H1 (cell line): ENCODE data around the gene SEZ6L. TPM values are rescaled to one million over a fixed set of nuclear protein-coding genes. Genes with fewer than 3 reads are reported as not detected.

Experiments
- RNF2 ChIP-seq: fragments of 200-900, 300-1000 bp; sonication (generic); IDR thresholded peaks from 2 replicates; pipeline ENCODE4 v1.7.1; 2016; ENCODE audit warnings: borderline replicate concordance, low read depth, mild to moderate bottlenecking, antibody characterized with exemption, low read length; ENCODE audit not compliant: poor library complexity, severe bottlenecking; ENCODE audit errors: missing control alignments
- polyA plus RNA-seq, 7 experiments: library from polyadenylated mRNA; depleted of rRNA in 3 of 7; stranded (reverse) in 5 of 7; unstranded in 2 of 7; fragments of >200 nt in 5 of 7; fragments of 200-250 nt in 2 of 7; gene quantifications; 1 replicate in 5 of 7; 2 replicates in 1 of 7; 4 replicates in 1 of 7; pipeline versions ENCODE4 v1.2.1 to v1.2.3, GENCODE V29; 2011 to 2013; ENCODE audit warnings: missing spikeins in 2 of 7, mixed read lengths in 2 of 7
- total RNA-seq: library from RNA; stranded (reverse); fragmentation: NEBNext Ultra II Directional; extraction: Animal tissue kit (Norgen Biotek cat#: 25700); gene quantifications from 2 replicates; pipeline ENCODE4 v1.2.1, GENCODE V29; 2021
- TF ChIP-seq, protein P1 (sequence below): fragments of 300-600 bp; sonication (generic); IDR thresholded peaks from 2 replicates; pipeline ENCODE4 v1.7.1; 2012; ENCODE audit warnings: low read length, moderate library complexity, mild to moderate bottlenecking, inconsistent platforms; ENCODE audit not compliant: insufficient replicate concordance
- TF ChIP-seq, protein P2 (sequence below), 3 experiments: IDR thresholded peaks; 1 replicate in 2 of 3; 2 replicates in 1 of 3; pipeline versions ENCODE4 v1.5.1 to v1.6.1; 2011; ENCODE audit warnings: low read length in 3 of 3, mild to moderate bottlenecking in 3 of 3, inconsistent platforms in 2 of 3, low read depth in 1 of 3, moderate library complexity in 1 of 3; ENCODE audit not compliant: insufficient read depth in 1 of 3; ENCODE audit errors: control extremely low read depth in 1 of 3

SEZ6L gene
- total and polyA plus RNA-seq, 2 of the 8 experiments (the other 6 are each of a cell fraction or from before 2014, with no cell fraction given): 0.06 to 0.33 TPM

DNA sequence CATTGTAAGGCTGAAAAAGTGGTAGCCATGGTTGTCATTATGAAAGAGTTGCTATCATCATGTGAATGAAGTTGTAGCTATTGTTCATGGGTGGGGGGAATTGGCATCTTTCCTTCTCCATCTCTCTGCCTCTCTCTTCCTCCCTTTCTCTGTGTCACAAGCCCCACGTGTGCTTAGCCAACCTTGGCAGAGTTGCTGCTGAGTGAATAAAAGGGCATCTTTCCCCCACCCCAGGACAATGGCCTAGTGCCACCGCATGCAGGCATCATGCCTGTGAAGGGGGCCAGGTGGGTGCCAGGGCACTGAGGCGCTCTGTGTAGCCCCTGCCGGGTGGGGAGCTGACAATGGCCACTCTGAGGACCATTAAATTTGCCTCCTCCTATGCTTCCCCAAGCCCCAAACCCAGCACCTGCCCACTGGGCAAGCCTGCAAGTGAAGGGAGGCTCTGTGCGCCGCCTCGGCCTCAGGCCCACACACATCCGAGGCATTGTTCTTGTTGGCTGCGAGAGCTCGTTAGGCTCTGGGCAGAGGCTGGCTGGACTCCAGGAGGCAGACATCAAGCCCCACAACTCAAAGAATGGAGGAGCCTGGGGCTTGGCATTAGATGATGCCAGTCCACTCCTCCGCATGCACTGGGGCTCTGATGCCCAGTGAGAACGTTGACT is 103.9 kb downstream of the SEZ6L start (continued):
- TF ChIP-seq, protein P1, sequence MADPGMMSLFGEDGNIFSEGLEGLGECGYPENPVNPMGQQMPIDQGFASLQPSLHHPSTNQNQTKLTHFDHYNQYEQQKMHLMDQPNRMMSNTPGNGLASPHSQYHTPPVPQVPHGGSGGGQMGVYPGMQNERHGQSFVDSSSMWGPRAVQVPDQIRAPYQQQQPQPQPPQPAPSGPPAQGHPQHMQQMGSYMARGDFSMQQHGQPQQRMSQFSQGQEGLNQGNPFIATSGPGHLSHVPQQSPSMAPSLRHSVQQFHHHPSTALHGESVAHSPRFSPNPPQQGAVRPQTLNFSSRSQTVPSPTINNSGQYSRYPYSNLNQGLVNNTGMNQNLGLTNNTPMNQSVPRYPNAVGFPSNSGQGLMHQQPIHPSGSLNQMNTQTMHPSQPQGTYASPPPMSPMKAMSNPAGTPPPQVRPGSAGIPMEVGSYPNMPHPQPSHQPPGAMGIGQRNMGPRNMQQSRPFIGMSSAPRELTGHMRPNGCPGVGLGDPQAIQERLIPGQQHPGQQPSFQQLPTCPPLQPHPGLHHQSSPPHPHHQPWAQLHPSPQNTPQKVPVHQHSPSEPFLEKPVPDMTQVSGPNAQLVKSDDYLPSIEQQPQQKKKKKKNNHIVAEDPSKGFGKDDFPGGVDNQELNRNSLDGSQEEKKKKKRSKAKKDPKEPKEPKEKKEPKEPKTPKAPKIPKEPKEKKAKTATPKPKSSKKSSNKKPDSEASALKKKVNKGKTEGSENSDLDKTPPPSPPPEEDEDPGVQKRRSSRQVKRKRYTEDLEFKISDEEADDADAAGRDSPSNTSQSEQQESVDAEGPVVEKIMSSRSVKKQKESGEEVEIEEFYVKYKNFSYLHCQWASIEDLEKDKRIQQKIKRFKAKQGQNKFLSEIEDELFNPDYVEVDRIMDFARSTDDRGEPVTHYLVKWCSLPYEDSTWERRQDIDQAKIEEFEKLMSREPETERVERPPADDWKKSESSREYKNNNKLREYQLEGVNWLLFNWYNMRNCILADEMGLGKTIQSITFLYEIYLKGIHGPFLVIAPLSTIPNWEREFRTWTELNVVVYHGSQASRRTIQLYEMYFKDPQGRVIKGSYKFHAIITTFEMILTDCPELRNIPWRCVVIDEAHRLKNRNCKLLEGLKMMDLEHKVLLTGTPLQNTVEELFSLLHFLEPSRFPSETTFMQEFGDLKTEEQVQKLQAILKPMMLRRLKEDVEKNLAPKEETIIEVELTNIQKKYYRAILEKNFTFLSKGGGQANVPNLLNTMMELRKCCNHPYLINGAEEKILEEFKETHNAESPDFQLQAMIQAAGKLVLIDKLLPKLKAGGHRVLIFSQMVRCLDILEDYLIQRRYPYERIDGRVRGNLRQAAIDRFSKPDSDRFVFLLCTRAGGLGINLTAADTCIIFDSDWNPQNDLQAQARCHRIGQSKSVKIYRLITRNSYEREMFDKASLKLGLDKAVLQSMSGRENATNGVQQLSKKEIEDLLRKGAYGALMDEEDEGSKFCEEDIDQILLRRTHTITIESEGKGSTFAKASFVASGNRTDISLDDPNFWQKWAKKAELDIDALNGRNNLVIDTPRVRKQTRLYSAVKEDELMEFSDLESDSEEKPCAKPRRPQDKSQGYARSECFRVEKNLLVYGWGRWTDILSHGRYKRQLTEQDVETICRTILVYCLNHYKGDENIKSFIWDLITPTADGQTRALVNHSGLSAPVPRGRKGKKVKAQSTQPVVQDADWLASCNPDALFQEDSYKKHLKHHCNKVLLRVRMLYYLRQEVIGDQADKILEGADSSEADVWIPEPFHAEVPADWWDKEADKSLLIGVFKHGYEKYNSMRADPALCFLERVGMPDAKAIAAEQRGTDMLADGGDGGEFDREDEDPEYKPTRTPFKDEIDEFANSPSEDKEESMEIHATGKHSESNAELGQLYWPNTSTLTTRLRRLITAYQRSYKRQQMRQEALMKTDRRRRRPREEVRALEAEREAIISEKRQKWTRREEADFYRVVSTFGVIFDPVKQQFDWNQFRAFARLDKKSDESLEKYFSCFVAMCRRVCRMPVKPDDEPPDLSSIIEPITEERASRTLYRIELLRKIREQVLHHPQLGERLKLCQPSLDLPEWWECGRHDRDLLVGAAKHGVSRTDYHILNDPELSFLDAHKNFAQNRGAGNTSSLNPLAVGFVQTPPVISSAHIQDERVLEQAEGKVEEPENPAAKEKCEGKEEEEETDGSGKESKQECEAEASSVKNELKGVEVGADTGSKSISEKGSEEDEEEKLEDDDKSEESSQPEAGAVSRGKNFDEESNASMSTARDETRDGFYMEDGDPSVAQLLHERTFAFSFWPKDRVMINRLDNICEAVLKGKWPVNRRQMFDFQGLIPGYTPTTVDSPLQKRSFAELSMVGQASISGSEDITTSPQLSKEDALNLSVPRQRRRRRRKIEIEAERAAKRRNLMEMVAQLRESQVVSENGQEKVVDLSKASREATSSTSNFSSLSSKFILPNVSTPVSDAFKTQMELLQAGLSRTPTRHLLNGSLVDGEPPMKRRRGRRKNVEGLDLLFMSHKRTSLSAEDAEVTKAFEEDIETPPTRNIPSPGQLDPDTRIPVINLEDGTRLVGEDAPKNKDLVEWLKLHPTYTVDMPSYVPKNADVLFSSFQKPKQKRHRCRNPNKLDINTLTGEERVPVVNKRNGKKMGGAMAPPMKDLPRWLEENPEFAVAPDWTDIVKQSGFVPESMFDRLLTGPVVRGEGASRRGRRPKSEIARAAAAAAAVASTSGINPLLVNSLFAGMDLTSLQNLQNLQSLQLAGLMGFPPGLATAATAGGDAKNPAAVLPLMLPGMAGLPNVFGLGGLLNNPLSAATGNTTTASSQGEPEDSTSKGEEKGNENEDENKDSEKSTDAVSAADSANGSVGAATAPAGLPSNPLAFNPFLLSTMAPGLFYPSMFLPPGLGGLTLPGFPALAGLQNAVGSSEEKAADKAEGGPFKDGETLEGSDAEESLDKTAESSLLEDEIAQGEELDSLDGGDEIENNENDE: no peak
- no peak for TF ChIP-seq RNF2
- TF ChIP-seq, protein P2, sequence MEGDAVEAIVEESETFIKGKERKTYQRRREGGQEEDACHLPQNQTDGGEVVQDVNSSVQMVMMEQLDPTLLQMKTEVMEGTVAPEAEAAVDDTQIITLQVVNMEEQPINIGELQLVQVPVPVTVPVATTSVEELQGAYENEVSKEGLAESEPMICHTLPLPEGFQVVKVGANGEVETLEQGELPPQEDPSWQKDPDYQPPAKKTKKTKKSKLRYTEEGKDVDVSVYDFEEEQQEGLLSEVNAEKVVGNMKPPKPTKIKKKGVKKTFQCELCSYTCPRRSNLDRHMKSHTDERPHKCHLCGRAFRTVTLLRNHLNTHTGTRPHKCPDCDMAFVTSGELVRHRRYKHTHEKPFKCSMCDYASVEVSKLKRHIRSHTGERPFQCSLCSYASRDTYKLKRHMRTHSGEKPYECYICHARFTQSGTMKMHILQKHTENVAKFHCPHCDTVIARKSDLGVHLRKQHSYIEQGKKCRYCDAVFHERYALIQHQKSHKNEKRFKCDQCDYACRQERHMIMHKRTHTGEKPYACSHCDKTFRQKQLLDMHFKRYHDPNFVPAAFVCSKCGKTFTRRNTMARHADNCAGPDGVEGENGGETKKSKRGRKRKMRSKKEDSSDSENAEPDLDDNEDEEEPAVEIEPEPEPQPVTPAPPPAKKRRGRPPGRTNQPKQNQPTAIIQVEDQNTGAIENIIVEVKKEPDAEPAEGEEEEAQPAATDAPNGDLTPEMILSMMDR (IDR thresholded peaks at IDR 0.05; ENCODE audit: control extremely low read depth in 1 of 3, insufficient read depth in 1 of 3, low read depth in 1 of 3, low read length in 3 of 3): no peak
- TF ChIP-seq, all 59 proteins: peak for 0
